Tibial nerve (tissue), 4 donors: Measurements from ENCODE around the gene MRPL23. TPM values are rescaled to one million over a fixed set of nuclear protein-coding genes. Genes with fewer than 3 reads are reported as not detected.

Experiments
- DNase-seq, 2 donors: peaks; one replicate each; pipeline ENCODE4 v3.0.0-alpha.2; 2019; ENCODE audit warnings: low spot score in 2 of 2
- H3K27ac ChIP-seq, 4 donors: fragments of 200-600 bp; sonication (generic) in 3 of 4; one replicate each; pipeline ENCODE4 v1.5.1; 2017 to 2019; ENCODE audit warnings: mild to moderate bottlenecking in 1 of 4
- H3K27me3 ChIP-seq, 2 donors: fragments of 200-600 bp; sonication (generic) in 1 of 2; one replicate each; pipeline versions ENCODE4 v1.5.1 to v1.6.0; 2017 to 2019
- H3K36me3 ChIP-seq, 3 donors: fragments of 200-600 bp; sonication (generic); one replicate each; pipeline ENCODE4 v1.5.1; 2018 to 2019
- H3K4me1 ChIP-seq, 4 donors: fragments of 200-600 bp; sonication (generic) in 3 of 4; one replicate each; pipeline ENCODE4 v1.5.1; 2017 to 2019
- H3K4me3 ChIP-seq, 4 donors: fragments of 200-600 bp; sonication (generic) in 3 of 4; one replicate each; pipeline ENCODE4 v1.5.1; 2017 to 2019; ENCODE audit warnings: mild to moderate bottlenecking in 1 of 4, moderate library complexity in 1 of 4
- H3K9me3 ChIP-seq, 4 donors: fragments of 200-600 bp; sonication (generic) in 3 of 4; one replicate each; pipeline ENCODE4 v1.5.1; 2017 to 2019
- CTCF ChIP-seq, 5 experiments: fragments of 200-600 bp in 3 of 5; fragments of 450-650 bp in 2 of 5; sonication (generic) in 3 of 5; IDR thresholded peaks; one replicate each; pipeline ENCODE4 v1.5.1; 2016 to 2019; ENCODE audit warnings: antibody characterized with exemption in 5 of 5, mild to moderate bottlenecking in 3 of 5, moderate library complexity in 2 of 5
- EP300 ChIP-seq, 2 donors: sonication (generic); formaldehyde crosslinking; IDR thresholded peaks; one replicate each; pipeline ENCODE4 v1.6.1; 2017; ENCODE audit warnings: antibody characterized with exemption in 2 of 2, mild to moderate bottlenecking in 1 of 2
- POLR2A ChIP-seq, 2 donors: fragments of 450-650 bp; IDR thresholded peaks; one replicate each; pipeline ENCODE4 v1.6.1; 2017; ENCODE audit warnings: antibody characterized with exemption in 2 of 2, mild to moderate bottlenecking in 2 of 2, moderate library complexity in 2 of 2
- WGBS, 2 donors: methylation state at CpG; one replicate each; pipeline ENCODE4 v1.1.5; 2018; 5-methylcytosine and 5-hydroxymethylcytosine counted together
- total RNA-seq, 4 donors: library from RNA; depleted of rRNA; stranded (reverse); fragments of >200 nt; gene quantifications; one replicate each; pipeline ENCODE4 v1.1.0, GENCODE V29; 2016

MRPL23 gene
- total RNA-seq, 4 donors from 2014 or later = 81.9 to 139 (median 136) TPM

- peak overlapping the region in 2 of 4 donors; percentile 66 to 76 for H3K27ac ChIP-seq
- H3K4me1 ChIP-seq = peaks cover 0 to 57% (median 3%) of the 10 kb centered on the region in 4 donors
- H3K36me3 ChIP-seq = no peaks in the 10 kb centered on the region
- DNase-seq = no peak
- no peaks in the 10 kb centered on the region for H3K27me3 ChIP-seq
- TF ChIP-seq EP300 (IDR thresholded peaks at IDR 0.05) (no peak), POLR2A (IDR thresholded peaks at IDR 0.05) (no peak), CTCF (IDR thresholded peaks at IDR 0.05) (no peak)
- no peaks in the 10 kb centered on the region for H3K9me3 ChIP-seq
- no peak overlapping the region for H3K4me3 ChIP-seq
- WGBS, 2 donors = 87 to 91% methylated on average over 33 to 35 of the region's 35 CpGs
These were observed 18.1 kb upstream of the MRPL23 start for GRCh38 chr11:1928891-1929541.

DNA sequence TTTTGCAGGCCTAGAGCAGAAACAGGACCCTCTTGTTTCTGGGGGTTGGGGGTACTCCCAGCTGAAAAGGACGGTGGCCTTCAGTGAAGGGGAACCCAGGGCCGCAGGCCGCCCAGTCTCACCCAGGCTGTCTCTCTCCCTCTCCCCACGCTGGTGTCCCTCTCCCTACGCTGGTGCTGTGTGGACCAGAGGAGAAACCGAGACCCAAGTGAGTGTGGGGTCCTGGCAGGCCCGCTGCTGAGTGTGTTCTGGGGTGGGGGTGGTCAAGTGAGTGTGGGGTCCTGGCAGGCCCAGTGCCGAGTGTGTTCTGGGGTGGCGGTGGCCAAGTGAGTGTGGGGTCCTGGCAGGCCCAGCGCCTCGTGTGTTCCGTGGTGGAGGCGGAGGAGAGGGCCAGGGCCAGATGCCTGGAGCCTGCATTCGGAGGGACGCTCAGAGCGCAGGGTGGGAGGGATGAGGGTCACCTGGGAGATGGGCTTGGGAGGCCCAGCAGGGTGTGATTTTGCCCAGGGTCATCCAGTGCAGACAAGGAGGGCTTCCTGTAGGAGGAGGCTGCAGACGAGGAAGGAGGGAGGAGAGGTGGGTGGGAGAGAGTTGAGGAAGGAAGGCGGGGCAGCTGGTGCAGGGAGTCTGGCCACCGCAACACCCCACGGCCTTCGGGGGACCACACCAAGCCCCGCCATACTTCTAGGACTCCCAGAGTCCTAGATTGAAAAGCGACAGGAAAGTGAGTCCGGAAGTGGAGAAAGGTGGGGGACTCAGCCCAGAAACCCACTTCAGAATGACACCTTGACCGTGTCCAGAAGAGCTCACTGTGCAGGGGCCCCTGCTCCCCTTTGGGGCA lies 17.3 kb upstream of the MRPL23 start:
- 84 to 86% methylated on average over 25 of the region's 25 CpGs for WGBS, 2 donors
- peaks cover 0 to 51% (median 3%) of the 10 kb centered on the region in 4 donors for H3K4me1 ChIP-seq
- peak overlapping the region in 2 of 4 donors; percentile 66 to 68 for H3K27ac ChIP-seq
- no peak for TF ChIP-seq CTCF (IDR thresholded peaks at IDR 0.05)
- TF ChIP-seq POLR2A (IDR thresholded peaks at IDR 0.05) = no peak
- no peak for TF ChIP-seq EP300 (IDR thresholded peaks at IDR 0.05)
- no peaks in the 10 kb centered on the region for H3K27me3 ChIP-seq
- DNase-seq = no peak
- no peaks in the 10 kb centered on the region for H3K9me3 ChIP-seq
- H3K36me3 ChIP-seq = no peaks in the 10 kb centered on the region
- no peak overlapping the region for H3K4me3 ChIP-seq

DNA sequence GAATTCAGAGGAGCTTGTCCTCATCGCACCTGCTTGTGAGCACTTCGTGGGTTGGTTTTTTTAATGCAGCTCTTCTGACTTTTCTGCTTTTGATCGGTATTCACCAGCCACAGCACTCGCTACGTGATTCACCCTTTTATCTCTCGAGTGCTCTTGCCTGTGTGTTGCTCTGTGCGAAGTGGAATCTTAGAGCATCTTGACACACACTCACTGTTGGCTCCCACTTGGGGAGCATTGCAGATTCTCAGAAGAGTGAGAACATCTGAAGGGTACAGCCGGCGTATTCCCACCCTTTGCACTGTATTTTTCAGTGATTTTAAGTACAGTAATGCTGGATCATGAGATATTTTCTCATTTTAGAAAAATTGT lies 16.7 kb upstream of the MRPL23 start:
- Histone ChIP-seq H3K9me3 (no peaks in the 10 kb centered on the region), H3K36me3 (no peaks in the 10 kb centered on the region), H3K4me1 (peaks cover 0 to 51% (median 3%) of the 10 kb centered on the region in 4 donors), H3K27me3 (no peaks in the 10 kb centered on the region), H3K4me3 (no peak overlapping the region), H3K27ac (peak overlapping the region in 2 of 4 donors; percentile 66 to 68)
- no peak for DNase-seq
- WGBS, 2 donors = 73 to 77% methylated on average over 9 of the region's 9 CpGs
- no peak for TF ChIP-seq POLR2A (IDR thresholded peaks at IDR 0.05)
- no peak for TF ChIP-seq CTCF (IDR thresholded peaks at IDR 0.05)
- no peak for TF ChIP-seq EP300 (IDR thresholded peaks at IDR 0.05)

- 37 to 43% methylated on average over 18 of the region's 18 CpGs for whole genome bisulfite sequencing, 2 donors
- peaks cover 0 to 48% (median 3%) of the 10 kb centered on the region in 4 donors for H3K4me1 ChIP-seq
- H3K27ac ChIP-seq = peak overlapping the region in 2 of 4 donors; percentile 66 to 68
- no peak overlapping the region for H3K4me3 ChIP-seq
- no peak for DNase-seq
- TF ChIP-seq POLR2A (IDR thresholded peaks at IDR 0.05) (no peak), CTCF (IDR thresholded peaks at IDR 0.05) (no peak), EP300 (IDR thresholded peaks at IDR 0.05) (peak in 1 of 2 donors; percentile 57)
- H3K27me3 ChIP-seq = no peaks in the 10 kb centered on the region
- H3K9me3 ChIP-seq = no peaks in the 10 kb centered on the region
- no peaks in the 10 kb centered on the region for H3K36me3 ChIP-seq
These were observed 15.6 kb upstream of the MRPL23 start for GRCh38 chr11:1931341-1932104.
